Measurements from ENCODE around the gene SREBF2.
"Not testable (repeated sequence)": the region's sequence is repeated elsewhere in the genome, so short reads cannot be mapped to it uniquely, and the experiment has no call there.

The SREBF2 gene

DNA sequence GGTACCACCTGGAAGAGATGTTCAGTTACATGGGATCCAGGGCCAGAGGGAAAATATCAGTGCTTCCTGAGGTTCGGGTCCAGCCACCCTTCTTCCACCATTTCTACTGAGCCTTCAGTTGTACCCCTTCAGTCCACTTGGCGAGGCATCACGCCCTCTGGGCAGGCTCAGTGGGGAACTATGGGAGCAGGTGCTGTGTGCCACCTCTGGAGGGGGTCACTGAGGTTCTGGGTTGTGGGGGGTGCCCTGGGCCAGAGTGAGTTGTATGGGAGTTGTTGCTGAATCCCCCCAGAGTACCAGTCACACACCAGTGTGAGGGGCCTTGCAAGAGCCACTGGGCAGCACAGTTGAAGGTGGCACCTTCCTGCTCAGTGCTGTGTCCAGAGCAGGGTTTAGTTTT lies 2.7 kb upstream of the SREBF2 start:
- Histone ChIP-seq H3K4me3 (ENCODE audit: low read length in 2 of 2) (no peak overlapping the region), H3K4me1 (ENCODE audit: control insufficient read depth in 2 of 2, insufficient read depth in 2 of 2, low read length in 2 of 2) (peaks cover 41 to 54% of the 10 kb centered on the region in 2 donors), H3K36me3 (ENCODE audit: control insufficient read depth in 2 of 2, insufficient read depth in 2 of 2, low read length in 2 of 2) (peaks cover 0 to 2% of the 10 kb centered on the region in 2 donors), H3K27ac (ENCODE audit: low read depth in 2 of 2, low read length in 2 of 2) (no peak overlapping the region), H3K9me3 (ENCODE audit: control insufficient read depth in 2 of 2, low read length in 2 of 2) (no peaks in the 10 kb centered on the region), H3K9ac (ENCODE audit: low read depth in 1 of 2, low read length in 2 of 2) (no peak overlapping the region), H3K27me3 (ENCODE audit: control insufficient read depth in 2 of 2, insufficient read depth in 2 of 2, low read length in 2 of 2) (no peaks in the 10 kb centered on the region)

DNA sequence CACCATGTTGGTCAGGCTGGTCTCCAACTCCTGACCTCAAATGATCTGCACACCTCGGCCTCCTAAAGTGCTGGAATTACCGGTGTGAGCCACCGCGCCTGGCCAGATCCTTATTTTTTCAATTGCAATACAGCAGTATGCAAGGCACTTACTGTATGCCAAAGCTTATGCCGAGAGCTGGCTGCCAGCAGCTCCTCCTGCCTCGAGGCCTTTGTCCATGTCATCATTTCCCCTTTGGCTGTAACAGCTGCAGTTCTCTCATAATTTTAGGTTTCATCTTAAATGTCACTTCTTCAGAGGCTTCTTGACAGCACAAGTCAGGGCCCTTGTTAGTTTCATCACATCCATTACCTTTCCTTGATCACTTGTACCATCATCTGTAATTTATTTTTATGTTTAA lies 1.5 kb upstream of the SREBF2 start:
- peaks cover 30 to 42% of the 10 kb centered on the region in 2 donors for H3K4me1 ChIP-seq (ENCODE audit: control insufficient read depth in 2 of 2, insufficient read depth in 2 of 2, low read length in 2 of 2)
- H3K9ac ChIP-seq (ENCODE audit: low read depth in 1 of 2, low read length in 2 of 2), result peak overlapping the region in 1 of 2 donors; percentile 92
- peak overlapping the region; percentile 92 to 94 for H3K27ac ChIP-seq (ENCODE audit: low read depth in 2 of 2, low read length in 2 of 2)
- H3K27me3 ChIP-seq (ENCODE audit: control insufficient read depth in 2 of 2, insufficient read depth in 2 of 2, low read length in 2 of 2), result no peaks in the 10 kb centered on the region
- peaks cover 5 to 6% of the 10 kb centered on the region in 2 donors for H3K36me3 ChIP-seq (ENCODE audit: control insufficient read depth in 2 of 2, insufficient read depth in 2 of 2, low read length in 2 of 2)
- H3K9me3 ChIP-seq (ENCODE audit: control insufficient read depth in 2 of 2, low read length in 2 of 2), result no peaks in the 10 kb centered on the region
- no peak overlapping the region for H3K4me3 ChIP-seq (ENCODE audit: low read length in 2 of 2)

DNA sequence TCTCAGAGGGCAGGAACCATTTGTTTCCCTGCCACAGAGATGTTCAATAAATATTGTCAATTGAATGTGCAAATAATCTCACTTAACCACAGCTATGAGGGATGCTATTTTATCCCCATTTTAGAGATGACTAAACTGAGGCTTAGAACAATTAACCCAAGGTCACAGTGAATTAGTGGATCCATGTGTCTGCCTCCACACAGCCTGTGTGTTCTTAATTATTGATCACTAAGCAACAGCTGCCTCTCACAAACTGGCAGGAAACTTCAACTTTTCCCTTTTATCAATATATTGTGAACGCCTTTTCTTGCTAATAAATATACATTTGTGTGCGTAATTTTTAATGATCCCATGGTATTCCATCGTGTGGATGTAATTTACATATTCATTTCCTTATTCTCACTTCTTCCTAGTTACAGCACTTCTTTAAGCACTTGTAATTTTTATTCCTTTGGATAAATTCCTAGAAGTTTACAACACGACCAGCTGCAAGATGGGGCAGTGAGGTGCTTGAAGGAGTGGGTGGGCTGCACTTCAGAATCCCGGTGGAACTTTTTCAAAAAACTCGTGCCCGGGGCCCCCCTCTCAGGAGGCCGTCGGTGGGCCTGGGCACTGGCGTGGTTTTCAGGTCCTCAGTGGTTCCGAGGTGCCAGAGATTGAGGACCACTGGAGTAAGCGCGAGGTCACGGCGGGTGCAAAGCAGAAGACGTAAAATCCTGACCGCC lies 915 bp upstream of the SREBF2 start:
- Histone ChIP-seq H3K9me3 (ENCODE audit: control insufficient read depth in 2 of 2, low read length in 2 of 2) (no peaks in the 10 kb centered on the region), H3K4me3 (ENCODE audit: low read length in 2 of 2) (peak overlapping the region; percentile 80 to 84), H3K27ac (ENCODE audit: low read depth in 2 of 2, low read length in 2 of 2) (peak overlapping the region; percentile 92 to 94), H3K36me3 (ENCODE audit: control insufficient read depth in 2 of 2, insufficient read depth in 2 of 2, low read length in 2 of 2) (peaks cover 9 to 10% of the 10 kb centered on the region in 2 donors), H3K9ac (ENCODE audit: low read depth in 1 of 2, low read length in 2 of 2) (peak overlapping the region; percentile 92 to 93), H3K4me1 (ENCODE audit: control insufficient read depth in 2 of 2, insufficient read depth in 2 of 2, low read length in 2 of 2) (peaks cover 24 to 36% of the 10 kb centered on the region in 2 donors), H3K27me3 (ENCODE audit: control insufficient read depth in 2 of 2, insufficient read depth in 2 of 2, low read length in 2 of 2) (no peaks in the 10 kb centered on the region)

DNA sequence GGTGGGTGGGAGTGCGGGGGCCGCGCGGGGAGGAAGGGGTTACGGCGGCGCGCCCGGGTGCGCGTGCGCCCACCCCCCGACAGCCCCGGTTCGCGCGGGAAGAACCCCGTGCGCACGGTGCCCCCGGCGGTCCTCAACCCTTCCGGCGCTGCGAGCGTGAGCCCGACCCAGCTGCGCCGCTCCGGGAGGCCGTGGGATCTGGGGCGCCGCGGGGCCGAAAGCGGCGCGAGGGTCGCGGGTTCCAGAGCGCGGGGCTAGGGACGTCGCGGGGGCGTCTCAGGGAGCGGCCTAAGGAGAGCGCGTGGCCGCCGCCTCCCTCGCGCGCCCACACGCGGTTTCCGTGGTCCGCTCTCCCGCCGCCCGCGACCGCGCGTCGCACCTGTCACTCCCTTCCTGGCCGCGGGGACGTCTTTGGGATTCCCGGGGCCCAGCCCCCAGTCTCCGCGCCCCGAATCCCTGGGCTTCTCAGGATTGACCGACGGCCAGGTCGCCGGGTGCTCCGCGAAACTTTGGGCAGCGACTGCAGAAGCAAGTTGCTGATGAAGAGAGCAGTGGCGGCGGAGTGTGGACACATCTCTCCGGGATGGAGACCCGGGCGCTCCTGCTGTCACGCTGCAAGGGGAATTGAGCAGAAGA lies 582 bp downstream of the SREBF2 start:
- Histone ChIP-seq H3K9ac (ENCODE audit: low read depth in 1 of 2, low read length in 2 of 2) (peak overlapping the region; percentile 84 to 94), H3K4me1 (ENCODE audit: control insufficient read depth in 2 of 2, insufficient read depth in 2 of 2, low read length in 2 of 2) (peaks cover 11 to 29% of the 10 kb centered on the region in 2 donors), H3K4me3 (ENCODE audit: low read length in 2 of 2) (peak overlapping the region; percentile 82 to 84)

DNA sequence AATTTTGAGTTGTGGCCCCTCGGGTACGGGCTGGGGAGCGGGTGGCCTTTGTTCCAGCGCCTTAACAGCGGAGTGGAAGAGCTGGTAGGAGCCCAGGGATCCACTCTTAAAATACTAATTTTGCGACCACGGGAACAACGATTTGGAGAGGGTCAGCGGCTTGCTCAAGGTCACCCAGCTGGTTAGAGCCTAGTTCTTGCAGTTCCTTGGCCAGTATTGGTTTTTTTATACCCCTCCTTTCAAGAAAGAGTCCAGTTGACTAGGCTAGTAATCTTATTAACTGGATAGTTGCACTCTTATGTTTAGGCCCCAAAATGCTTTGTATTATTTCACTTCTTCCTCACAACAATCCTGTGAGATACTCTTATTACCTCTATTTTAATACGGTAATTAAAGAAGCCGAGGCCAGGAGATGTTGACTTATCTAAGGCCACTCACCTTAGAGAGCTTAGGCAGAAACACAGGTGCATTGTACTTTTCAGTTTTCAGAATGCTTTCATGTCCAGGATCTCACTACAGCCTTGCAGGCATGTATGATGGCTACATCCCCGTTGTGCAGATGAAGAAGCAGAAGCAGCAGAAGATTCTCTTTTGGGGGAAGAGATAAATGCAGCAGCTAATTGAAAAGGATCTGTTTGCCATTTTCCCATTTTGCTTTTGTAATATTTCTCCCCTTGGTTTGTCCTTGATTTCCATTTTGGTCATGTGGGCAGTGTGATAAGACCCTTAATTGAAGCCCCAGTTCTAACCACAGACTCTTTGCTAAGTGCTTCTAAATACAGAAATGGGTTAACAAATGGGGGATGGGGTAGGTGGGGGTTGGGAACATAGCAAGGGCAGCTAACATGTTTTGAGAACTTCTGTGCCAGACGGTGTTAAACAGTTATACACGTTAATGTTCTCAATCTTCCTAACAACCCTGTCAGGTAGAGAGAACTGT lies 1.4 kb downstream of the SREBF2 start:
- Histone ChIP-seq H3K9me3 (ENCODE audit: control insufficient read depth in 2 of 2, low read length in 2 of 2) (no peaks in the 10 kb centered on the region), H3K4me3 (ENCODE audit: low read length in 2 of 2) (peak overlapping the region; percentile 82 to 84), H3K27me3 (ENCODE audit: control insufficient read depth in 2 of 2, insufficient read depth in 2 of 2, low read length in 2 of 2) (no peaks in the 10 kb centered on the region), H3K27ac (ENCODE audit: low read depth in 2 of 2, low read length in 2 of 2) (peak overlapping the region; percentile 92 to 94), H3K9ac (ENCODE audit: low read depth in 1 of 2, low read length in 2 of 2) (peak overlapping the region; percentile 84 to 94), H3K4me1 (ENCODE audit: control insufficient read depth in 2 of 2, insufficient read depth in 2 of 2, low read length in 2 of 2) (peaks cover 6 to 28% of the 10 kb centered on the region in 2 donors), H3K36me3 (ENCODE audit: control insufficient read depth in 2 of 2, insufficient read depth in 2 of 2, low read length in 2 of 2) (peaks cover 9 to 10% of the 10 kb centered on the region in 2 donors)

More for the DNA sequence above, 582 bp downstream of the SREBF2 start:
- H3K27ac ChIP-seq (ENCODE audit: low read depth in 2 of 2, low read length in 2 of 2), result peak overlapping the region; percentile 92 to 94
- H3K9me3 ChIP-seq (ENCODE audit: control insufficient read depth in 2 of 2, low read length in 2 of 2), result no peaks in the 10 kb centered on the region
- H3K36me3 ChIP-seq (ENCODE audit: control insufficient read depth in 2 of 2, insufficient read depth in 2 of 2, low read length in 2 of 2), result peaks cover 9 to 10% of the 10 kb centered on the region in 2 donors
- H3K27me3 ChIP-seq (ENCODE audit: control insufficient read depth in 2 of 2, insufficient read depth in 2 of 2, low read length in 2 of 2), result no peaks in the 10 kb centered on the region

DNA sequence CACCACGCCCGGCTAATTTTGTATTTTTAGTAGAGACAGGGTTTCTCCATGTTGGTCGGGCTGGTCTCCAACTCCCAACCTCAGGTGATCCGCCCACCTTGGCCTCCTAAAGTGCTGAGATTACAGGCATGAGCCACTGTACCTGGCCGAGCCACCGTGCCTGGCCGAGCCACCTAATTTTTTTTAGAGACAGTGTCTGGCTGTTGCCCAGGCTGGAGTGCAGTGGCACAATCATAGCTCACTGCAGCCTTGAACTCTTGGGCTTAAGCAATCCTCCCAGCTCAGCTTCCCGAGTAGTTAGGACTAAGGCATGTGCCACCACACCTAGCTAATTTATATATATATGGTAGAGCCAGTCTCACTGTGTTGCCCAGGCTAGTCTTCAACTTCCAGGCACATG lies 2.6 kb downstream of the SREBF2 start:
- Histone ChIP-seq H3K4me1 (ENCODE audit: control insufficient read depth in 2 of 2, insufficient read depth in 2 of 2, low read length in 2 of 2) (peaks cover 10 to 33% of the 10 kb centered on the region in 2 donors), H3K36me3 (ENCODE audit: control insufficient read depth in 2 of 2, insufficient read depth in 2 of 2, low read length in 2 of 2) (peaks cover 9 to 13% of the 10 kb centered on the region in 2 donors), H3K27ac (ENCODE audit: low read depth in 2 of 2, low read length in 2 of 2) (peak overlapping the region in 1 of 2 donors; percentile 30)
- not testable (repeated sequence) for H3K4me3 ChIP-seq (ENCODE audit: low read length in 2 of 2); H3K27me3 ChIP-seq (ENCODE audit: control insufficient read depth in 2 of 2, insufficient read depth in 2 of 2, low read length in 2 of 2); H3K9ac ChIP-seq (ENCODE audit: low read depth in 1 of 2, low read length in 2 of 2); H3K9me3 ChIP-seq (ENCODE audit: control insufficient read depth in 2 of 2, low read length in 2 of 2)

DNA sequence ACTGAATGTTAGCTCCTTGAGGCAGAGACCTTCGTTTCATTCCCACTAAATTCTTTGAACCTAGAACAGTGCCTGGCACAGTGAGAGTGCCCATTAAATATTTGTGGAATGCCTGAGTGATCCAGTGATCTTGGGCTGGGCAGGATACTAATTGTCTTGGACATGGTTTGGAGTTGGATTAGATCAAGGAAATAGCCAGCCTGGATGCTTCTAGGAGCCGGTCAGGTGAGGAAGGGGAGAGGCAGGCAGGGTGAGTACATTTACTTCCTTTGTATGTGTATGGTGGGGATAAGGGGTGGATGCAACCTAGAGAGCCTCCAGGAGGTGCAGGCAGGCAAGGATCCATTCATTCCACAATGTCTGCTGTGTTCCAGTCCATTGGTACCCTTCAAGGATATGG lies 3.6 kb downstream of the SREBF2 start:
- Histone ChIP-seq H3K27ac (ENCODE audit: low read depth in 2 of 2, low read length in 2 of 2) (peak overlapping the region in 1 of 2 donors; percentile 30), H3K4me1 (ENCODE audit: control insufficient read depth in 2 of 2, insufficient read depth in 2 of 2, low read length in 2 of 2) (peaks cover 16 to 43% of the 10 kb centered on the region in 2 donors), H3K27me3 (ENCODE audit: control insufficient read depth in 2 of 2, insufficient read depth in 2 of 2, low read length in 2 of 2) (no peaks in the 10 kb centered on the region), H3K36me3 (ENCODE audit: control insufficient read depth in 2 of 2, insufficient read depth in 2 of 2, low read length in 2 of 2) (peaks cover 9 to 13% of the 10 kb centered on the region in 2 donors), H3K4me3 (ENCODE audit: low read length in 2 of 2) (no peak overlapping the region), H3K9me3 (ENCODE audit: control insufficient read depth in 2 of 2, low read length in 2 of 2) (no peaks in the 10 kb centered on the region), H3K9ac (ENCODE audit: low read depth in 1 of 2, low read length in 2 of 2) (no peak overlapping the region)

DNA sequence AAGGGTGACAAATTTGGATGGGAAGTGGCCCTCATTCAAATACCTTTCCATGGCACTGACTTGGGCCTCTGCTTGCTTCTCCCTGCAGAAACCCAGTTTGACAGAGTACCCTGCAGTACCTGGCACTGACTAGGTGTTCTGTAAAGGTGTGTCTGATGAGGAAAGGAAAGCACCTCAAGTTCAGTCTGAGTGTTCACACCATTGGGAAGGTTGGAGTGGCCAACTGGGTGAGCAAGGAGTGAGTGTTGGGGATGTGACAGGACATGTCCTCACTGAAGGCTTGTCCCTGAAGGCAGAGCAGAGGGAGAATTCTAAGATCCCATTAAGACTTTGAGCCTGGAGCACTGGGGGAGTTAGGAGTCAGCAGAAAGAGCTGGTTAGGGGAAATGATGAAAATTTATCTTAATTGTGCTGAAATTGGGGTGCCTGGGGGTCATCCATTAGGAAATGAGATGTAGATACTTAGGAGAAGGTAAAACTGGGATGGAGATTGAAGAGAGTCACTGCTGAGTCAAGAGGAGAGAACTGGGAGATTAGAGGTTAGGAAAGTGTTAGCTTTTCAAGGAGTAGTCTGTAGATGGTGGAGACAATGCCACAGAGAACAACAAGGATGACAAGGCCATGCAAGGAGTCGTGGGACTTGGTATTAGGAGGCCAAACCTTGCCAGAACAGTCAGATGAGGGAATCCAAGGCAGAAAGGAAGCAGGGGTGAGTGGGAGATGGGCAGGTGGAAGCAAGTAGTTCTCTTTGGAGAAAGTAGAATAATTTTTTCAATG lies 6.1 kb downstream of the SREBF2 start:
- Histone ChIP-seq H3K36me3 (ENCODE audit: control insufficient read depth in 2 of 2, insufficient read depth in 2 of 2, low read length in 2 of 2) (peaks cover 9 to 13% of the 10 kb centered on the region in 2 donors), H3K4me3 (ENCODE audit: low read length in 2 of 2) (no peak overlapping the region), H3K9me3 (ENCODE audit: control insufficient read depth in 2 of 2, low read length in 2 of 2) (no peaks in the 10 kb centered on the region), H3K27me3 (ENCODE audit: control insufficient read depth in 2 of 2, insufficient read depth in 2 of 2, low read length in 2 of 2) (no peaks in the 10 kb centered on the region), H3K4me1 (ENCODE audit: control insufficient read depth in 2 of 2, insufficient read depth in 2 of 2, low read length in 2 of 2) (peaks cover 30 to 56% of the 10 kb centered on the region in 2 donors), H3K27ac (ENCODE audit: low read depth in 2 of 2, low read length in 2 of 2) (peak overlapping the region in 1 of 2 donors; percentile 34), H3K9ac (ENCODE audit: low read depth in 1 of 2, low read length in 2 of 2) (no peak overlapping the region)

DNA sequence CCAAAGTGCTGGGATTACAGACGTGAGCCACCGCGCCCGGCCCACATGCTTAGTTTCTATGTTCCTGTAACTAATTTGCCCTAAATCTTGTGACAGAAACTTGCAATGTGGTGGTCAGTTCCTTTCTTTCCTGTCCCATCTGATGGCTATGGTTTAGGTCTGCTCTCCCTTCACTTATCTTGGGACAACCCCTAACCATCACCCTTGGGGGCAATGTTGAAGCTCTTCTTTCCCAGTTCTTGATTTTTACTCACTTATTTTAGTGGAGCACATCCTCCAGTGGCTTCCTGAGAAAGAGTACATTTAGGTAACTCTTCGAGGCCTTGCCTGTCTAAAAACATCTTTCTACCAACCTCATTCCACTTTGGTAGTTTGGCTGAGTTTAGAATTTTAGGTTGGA lies 7.3 kb downstream of the SREBF2 start:
- peak overlapping the region; percentile 73 to 82 for H3K27ac ChIP-seq (ENCODE audit: low read depth in 2 of 2, low read length in 2 of 2)
- H3K4me1 ChIP-seq (ENCODE audit: control insufficient read depth in 2 of 2, insufficient read depth in 2 of 2, low read length in 2 of 2), result peaks cover 29 to 59% of the 10 kb centered on the region in 2 donors
- H3K9me3 ChIP-seq (ENCODE audit: control insufficient read depth in 2 of 2, low read length in 2 of 2), result no peaks in the 10 kb centered on the region
- peak overlapping the region in 1 of 2 donors; percentile 1 for H3K9ac ChIP-seq (ENCODE audit: low read depth in 1 of 2, low read length in 2 of 2)
- H3K27me3 ChIP-seq (ENCODE audit: control insufficient read depth in 2 of 2, insufficient read depth in 2 of 2, low read length in 2 of 2), result no peaks in the 10 kb centered on the region
- peaks cover 7 to 13% of the 10 kb centered on the region in 2 donors for H3K36me3 ChIP-seq (ENCODE audit: control insufficient read depth in 2 of 2, insufficient read depth in 2 of 2, low read length in 2 of 2)
- H3K4me3 ChIP-seq (ENCODE audit: low read length in 2 of 2), result no peak overlapping the region

All from mucosa of rectum (tissue), 2 donors.